Measurements from ENCODE around the gene C4BPB.
"Not testable (repeated sequence)": the region's sequence is repeated elsewhere in the genome, so short reads cannot be mapped to it uniquely, and the experiment has no call there.

DNA sequence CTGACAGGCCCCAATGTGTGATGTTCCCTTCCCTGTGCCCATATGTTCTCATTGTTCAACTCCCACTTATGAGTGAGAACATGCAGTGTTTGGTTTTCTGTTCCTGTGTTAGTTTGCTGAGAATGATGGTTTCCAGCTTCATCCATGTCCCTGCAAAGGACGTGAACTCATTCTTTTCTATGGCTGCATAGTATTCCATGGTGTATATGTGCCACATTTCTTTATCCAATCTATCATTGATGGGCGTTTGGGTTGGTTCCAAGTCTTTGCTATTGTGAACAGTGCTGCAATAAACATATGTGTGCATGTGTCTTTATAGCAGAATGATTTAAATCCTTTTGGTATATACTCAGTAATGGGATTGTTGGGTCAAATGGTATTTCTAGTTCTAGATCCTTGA lies 47.3 kb upstream of the C4BPB start:
- TF ChIP-seq CTCF, POLR2AphosphoS5, POLR2A, EP300 (IDR thresholded peaks at IDR 0.05): not testable (repeated sequence)
